ENCODE data around the gene CAMKK1.
A peak's percentile ranks its signal among the peaks of the same experiment; 100 is the strongest.
"Not testable (repeated sequence)": the region's sequence is repeated elsewhere in the genome, so short reads cannot be mapped to it uniquely, and the experiment has no call there.

The CAMKK1 gene

GRCh38 chr17:3846437-3847164 is 46.3 kb downstream of the CAMKK1 start:
- DNase-seq (ENCODE audit: low read depth in 2 of 2) = no peak

DNA sequence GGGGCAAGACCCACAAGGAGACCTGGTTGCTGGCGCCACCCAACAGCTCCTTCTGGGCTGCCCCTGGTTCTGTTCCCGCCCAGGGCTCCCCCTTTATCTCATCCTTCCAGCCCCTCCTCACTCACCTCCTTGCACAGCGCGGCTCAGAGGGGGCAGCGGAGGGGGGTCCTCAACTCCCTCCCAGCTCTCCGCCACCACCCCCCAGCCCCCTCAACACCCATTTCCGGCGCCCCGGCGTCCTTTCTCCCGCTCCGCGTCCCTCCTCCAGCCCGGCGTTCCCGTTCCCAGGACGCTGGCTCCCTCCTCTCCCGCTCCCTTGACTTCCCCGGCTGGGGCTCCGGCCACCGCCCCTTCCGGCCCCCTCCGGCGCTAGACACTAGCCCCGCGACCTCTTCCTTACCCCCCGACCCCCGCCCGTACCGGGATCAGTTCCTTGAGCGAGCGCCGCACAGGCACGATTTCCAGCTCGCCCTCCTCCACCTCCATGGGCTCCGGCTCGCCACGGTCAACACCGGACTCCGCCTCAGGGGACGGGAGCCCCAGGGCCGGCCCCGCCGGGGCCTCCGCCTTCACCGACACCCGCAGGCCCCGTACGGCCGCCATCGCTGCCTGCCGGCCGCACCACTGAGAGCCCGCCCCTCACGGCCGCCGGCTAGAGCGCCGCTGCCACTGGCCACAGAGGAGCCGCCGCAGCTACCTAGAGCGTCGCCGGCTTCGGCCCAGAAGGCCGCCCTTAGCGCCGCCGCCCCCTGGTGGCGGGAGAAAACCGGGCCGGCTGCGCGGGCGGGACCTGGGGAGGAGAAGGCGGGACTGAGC is 47.0 kb downstream of the CAMKK1 start, which contains the start of gene NCBP3:
TSS of gene NCBP3 (minus strand) at position 626 of the 816 bp plus-strand sequence. CDS start at position 603, 23 bp downstream.
- DNase-seq (ENCODE audit: low read depth in 2 of 2) = peak; percentile 76 to 78

DNA sequence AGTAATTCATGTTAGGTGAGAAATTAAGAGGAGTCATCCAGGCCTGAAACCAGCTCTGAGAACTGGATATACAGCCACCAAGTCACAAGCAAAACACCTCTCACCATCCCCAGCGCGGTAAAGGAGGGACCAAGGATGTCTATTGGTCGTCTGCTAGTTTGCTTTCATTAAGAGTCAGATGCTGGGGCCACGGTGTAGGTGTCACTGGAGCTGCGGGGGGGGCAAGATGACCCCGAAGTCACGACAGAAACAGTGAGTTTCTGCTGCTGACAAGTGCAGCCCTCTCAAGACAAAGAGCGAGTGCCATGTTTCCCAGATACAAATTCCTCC is 47.6 kb downstream of the CAMKK1 start:
- DNase-seq (ENCODE audit: low read depth in 2 of 2) = no peak

DNA sequence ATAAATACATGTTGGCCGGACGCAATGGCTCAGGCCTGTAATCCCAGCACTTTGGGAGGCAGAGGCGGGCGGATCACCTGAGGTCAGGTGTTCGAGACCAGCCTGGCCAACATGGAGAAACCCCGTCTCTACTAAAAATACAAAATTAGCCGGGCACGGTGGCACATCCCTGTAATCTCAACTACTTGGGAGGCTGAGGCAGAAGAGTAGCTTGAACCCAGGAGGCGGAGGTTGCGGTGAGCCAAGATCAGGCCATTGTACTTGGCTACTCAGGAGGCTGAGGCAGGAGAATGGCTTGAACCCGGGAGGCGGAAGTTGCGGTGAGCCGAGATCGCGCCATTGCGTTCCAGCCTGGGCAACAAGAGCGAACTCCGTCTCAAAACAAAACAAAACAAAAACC is 48.3 kb downstream of the CAMKK1 start:
- DNase-seq (ENCODE audit: low read depth in 2 of 2) = not testable (repeated sequence)

DNA sequence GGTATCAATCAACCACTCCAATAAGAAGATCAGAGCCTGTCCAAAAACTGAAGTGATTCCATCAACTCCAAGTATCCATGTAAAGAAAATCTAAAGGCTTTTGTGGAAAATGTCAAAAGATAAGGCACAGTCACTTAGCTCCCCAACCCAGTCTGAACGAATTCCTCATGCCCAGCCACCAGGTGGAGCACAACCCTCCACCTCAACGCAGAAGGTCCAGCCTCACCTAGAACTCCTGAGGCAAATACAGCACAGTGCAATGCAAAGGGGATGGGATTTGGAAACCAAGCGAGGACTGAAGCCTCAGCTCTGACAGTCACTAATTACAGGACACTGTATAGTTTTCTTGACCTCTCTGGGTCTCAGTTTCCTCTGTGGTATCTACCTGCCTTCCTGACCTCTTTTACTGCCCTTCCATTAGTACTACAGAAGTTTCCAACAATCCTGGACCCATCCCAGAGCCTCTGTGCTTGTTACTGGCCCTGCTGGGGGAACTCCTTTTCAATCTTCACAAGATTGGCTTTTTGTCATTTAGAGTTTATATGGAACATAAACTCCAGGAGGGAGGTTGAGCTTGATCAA is 48.8 kb downstream of the CAMKK1 start:
- no peak for DNase-seq (ENCODE audit: low read depth in 2 of 2)

GRCh38 chr17:3838206-3838605 is 54.6 kb downstream of the CAMKK1 start:
- no peak for DNase-seq (ENCODE audit: low read depth in 2 of 2)

DNA sequence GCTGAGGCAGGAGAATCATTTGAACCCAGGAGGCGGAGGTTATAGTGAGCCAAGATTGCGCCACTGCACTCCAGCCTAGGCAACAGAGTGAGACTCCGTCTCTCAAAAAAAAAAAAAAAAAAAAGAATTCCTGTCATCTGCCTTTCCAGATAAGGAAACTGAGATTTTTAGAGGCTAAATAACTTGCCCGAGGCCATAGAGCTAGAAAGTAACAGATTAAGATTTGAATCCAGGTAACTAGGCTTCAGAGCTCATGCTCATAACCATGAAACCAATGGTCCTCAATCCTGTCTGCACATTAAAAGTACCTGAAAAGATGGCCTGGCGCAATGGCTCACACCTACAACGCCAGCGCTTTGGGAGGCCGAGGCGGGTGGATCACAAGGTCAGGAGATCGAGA is 56.3 kb downstream of the CAMKK1 start:
- no peak for DNase-seq (ENCODE audit: low read depth in 2 of 2)

GRCh38 chr17:3835410-3836229 is 57.2 kb downstream of the CAMKK1 start:
- DNase-seq (ENCODE audit: low read depth in 2 of 2) = no peak

- DNase-seq (ENCODE audit: low read depth in 2 of 2) = no peak
Measured at GRCh38 chr17:3834811-3835210, 58.0 kb downstream of the CAMKK1 start.

DNA sequence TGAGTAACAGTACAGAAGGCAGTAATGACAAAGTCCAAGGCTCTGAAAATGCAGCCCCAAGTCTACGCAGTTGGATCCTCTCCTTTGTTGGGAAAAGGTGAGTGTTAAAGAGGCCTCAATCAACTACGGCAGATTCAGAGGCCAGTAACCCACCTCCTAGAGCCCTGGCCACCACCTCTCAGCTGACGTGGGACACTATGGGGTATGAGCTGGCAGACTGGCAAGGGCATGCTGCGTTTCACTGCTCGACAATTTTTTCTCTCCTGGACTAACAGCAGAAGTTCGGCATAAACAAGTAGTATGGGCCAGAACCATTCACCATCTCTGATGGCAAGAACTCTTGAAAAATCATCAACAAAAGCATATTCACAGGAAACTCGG is 64.0 kb downstream of the CAMKK1 start:
- DNase-seq (ENCODE audit: low read depth in 2 of 2) = no peak

DNA sequence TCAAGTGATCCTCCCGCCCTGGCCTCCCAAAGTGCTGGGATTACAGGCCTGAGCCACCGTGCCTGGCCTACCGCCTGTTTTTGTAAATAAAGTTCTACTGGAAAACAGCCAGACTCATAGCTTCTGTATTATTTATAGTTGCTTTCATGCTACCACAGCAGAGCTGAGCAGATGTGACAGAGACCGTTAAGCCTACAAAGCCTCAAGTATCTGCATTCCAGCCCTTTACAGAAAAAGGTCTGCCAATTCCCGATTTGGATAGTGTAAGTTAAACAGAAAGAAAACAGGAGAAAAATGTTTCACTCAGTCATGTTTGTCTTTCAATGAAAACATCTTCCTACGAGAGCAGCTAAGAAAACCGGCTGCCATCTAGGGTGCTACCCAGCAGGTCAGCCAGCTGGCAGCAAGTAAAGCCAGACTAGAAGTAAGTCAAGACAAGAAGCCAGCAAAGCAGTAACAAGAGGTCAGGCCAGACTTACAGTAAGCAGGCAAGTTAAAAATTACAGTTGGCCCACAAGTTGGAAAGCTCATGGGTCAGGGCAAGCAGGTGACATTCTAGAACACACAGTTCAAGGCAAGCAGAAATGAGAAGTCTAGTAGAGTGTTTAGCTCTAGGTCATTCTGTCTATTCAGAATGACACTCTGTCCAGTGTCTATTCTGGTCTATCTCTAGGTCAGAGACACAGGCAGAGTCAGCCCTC is 64.6 kb downstream of the CAMKK1 start:
- DNase-seq (ENCODE audit: low read depth in 2 of 2) = no peak

GRCh38 chr17:3827124-3827773 is 65.6 kb downstream of the CAMKK1 start:
- DNase-seq (ENCODE audit: low read depth in 2 of 2) = peak; percentile 54 to 56

GRCh38 chr17:3826191-3826590 is 66.7 kb downstream of the CAMKK1 start:
- no peak for DNase-seq (ENCODE audit: low read depth in 2 of 2)

DNA sequence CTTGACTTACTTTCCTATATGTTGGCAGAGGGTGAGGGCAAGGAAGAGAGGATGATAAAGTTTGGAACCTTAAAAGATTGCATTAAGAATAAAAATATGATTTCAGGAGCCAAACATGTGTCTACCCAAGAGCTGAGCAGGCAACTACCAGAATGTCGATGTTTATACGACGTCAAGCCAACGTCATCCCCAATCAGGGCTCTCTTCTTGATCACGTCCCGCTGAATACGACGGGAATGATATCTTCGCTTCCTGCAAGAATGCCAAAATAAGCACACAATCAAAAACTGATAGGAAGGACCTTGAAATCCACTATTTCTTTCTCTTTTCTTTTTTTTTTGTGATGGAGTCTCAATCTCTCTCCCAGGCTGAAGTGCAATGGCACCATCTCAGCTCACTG is 71.8 kb downstream of the CAMKK1 start:
- no peak for DNase-seq (ENCODE audit: low read depth in 2 of 2)

- no peak for DNase-seq (ENCODE audit: low read depth in 2 of 2)
Measured at GRCh38 chr17:3818786-3819185, 74.1 kb downstream of the CAMKK1 start.

DNA sequence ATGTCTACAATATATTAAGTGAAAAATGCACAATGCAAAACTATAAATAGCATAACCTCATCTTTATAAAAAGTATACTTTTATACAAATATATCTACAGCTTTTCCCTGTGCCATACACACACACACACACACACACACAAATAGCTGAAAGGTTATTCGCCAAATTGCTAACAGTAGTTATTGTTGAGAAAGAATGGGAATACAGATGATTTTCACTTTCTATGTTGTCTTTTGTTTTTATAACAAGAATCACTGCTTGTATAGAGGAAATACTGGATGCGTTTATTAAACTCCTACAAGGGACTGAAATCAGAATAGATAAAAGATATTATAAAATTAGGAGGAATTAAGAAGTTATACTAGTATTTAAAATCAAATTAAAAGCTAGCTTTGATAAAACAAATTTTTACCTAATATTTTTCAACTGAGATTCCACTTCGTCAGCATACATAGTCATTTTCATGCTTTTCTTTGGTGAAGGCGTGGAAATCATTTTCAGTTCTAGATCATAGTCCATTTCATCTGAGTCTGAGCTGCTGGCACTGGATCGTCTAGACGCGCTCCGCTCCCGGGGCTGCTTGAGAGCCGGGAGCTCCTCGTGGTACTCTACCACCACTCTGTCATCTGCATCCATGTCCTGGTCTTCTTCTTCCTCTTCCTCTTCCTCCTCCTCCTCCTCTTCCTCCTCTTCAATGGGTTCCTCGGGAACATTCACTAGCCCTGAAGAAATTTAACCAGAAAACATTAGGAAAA is 74.8 kb downstream of the CAMKK1 start:
- no peak for DNase-seq (ENCODE audit: low read depth in 2 of 2)

GRCh38 chr17:3815925-3816324 is 76.9 kb downstream of the CAMKK1 start:
- no peak for DNase-seq (ENCODE audit: low read depth in 2 of 2)

GRCh38 chr17:3815122-3815521 is 77.7 kb downstream of the CAMKK1 start:
- no peak for DNase-seq (ENCODE audit: low read depth in 2 of 2)

- no peak for DNase-seq (ENCODE audit: low read depth in 2 of 2)
Measured at GRCh38 chr17:3814361-3814760, 78.5 kb downstream of the CAMKK1 start.

- no peak for DNase-seq (ENCODE audit: low read depth in 2 of 2)
Measured at GRCh38 chr17:3813171-3813570, 79.7 kb downstream of the CAMKK1 start.
